ENCODE measurements around the gene CYP27A1.
A peak's percentile ranks its signal among the peaks of the same experiment; 100 is the strongest.
"Not testable (repeated sequence)": the region's sequence is repeated elsewhere in the genome, so short reads cannot be mapped to it uniquely, and the experiment has no call there.

The CYP27A1 gene

DNA sequence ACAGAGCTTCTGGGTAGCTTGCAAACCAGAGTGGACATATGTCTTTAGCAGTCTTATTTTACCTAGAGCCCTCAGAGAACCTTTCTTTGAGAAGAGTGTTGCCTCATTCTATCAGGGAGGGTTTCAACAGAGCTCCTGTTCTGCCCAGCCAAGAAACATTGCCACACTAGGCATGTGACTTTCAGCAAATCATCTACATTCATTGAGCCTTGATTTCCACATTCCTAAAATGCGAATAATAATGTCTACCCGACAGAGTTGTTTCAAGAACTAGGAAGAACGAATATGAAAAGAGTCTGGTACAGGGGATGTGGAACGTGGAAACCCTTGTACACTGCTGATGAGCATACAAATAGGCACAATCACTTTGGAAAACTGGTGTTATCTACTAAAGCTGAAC lies 57.5 kb downstream of the CYP27A1 start:
- DNase-seq (ENCODE audit: low spot score) = no peak
- TF ChIP-seq CTCF (conservative IDR thresholded peaks at IDR 0.05; ENCODE audit: low read depth) = no peak
- POLR2A ChIA-PET (ENCODE audit: low non-redundant PET) = interaction anchor here (1.0 kb wide), 1 partner anchor 180 kb away, joined by 3 read pairs; the partner anchor contains the start of genes BCS1L and ZNF142
- CTCF ChIA-PET = interaction anchor here (1.1 kb wide), 1 partner anchor 180 kb away, joined by 3 read pairs; no protein-coding TSS in a partner anchor
- no peak overlapping the region for H3K27ac ChIP-seq

DNA sequence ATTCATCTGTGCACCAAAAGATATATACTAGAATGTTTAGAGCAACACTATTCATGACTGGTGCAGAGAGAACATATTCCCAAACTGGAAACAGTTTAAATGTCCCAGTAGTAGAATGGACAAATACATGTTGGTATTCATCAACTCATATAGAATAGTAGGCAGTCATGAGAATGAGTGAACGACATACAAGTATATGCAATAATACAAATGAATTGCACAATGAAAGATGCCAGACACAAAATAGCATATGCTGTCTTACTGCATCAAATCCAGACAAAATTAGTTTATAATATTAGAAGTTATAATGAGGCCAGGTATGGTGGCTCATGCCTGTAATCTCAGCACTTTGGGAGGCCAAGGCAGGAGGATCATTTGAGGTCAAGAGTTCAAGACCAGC lies 57.9 kb downstream of the CYP27A1 start:
- no peak for DNase-seq (ENCODE audit: low spot score)
- H3K27ac ChIP-seq = no peak overlapping the region
- CTCF ChIA-PET = interaction anchor here (1.1 kb wide), 1 partner anchor 181 kb away, joined by 3 read pairs; no protein-coding TSS in a partner anchor
- POLR2A ChIA-PET (ENCODE audit: low non-redundant PET) = interaction anchor here (1.0 kb wide), 1 partner anchor 180 kb away, joined by 3 read pairs; the partner anchor contains the start of genes BCS1L and ZNF142
- no peak for TF ChIP-seq CTCF (conservative IDR thresholded peaks at IDR 0.05; ENCODE audit: low read depth)

GRCh38 chr2:218844334-218844733 lies 62.4 kb downstream of the CYP27A1 start:
- POLR2A ChIA-PET (ENCODE audit: low non-redundant PET); CTCF ChIA-PET; DNase-seq (ENCODE audit: low spot score); H3K27ac ChIP-seq: not testable (repeated sequence)

DNA sequence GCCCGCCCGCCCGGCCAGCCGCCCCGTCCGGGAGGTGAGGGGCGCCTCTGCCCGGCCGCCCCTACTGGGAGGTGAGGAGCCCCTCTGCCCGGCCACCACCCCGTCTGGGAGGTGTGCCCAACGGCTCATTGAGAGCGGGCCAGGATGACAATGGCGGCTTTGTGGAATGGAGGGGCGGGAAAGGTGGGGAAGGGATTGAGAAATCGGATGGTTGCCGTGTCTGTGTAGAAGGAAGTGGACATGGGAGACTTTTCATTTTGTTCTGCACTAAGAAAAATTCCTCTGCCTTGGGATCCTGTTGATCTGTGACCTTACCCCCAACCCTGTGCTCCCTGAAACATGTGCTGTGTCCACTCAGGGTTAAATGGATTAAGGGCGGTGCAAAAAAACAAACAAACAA lies 65.0 kb downstream of the CYP27A1 start:
- CTCF ChIA-PET = interaction anchor here (0.5 to 1.3 kb wide), 44 partner anchors 11 to 509 kb away, joined by 3 to 22 read pairs (median 5); partner anchors contain the start of genes BCS1L, RNF25, STK36 and ZNF142
- H3K27ac ChIP-seq; DNase-seq (ENCODE audit: low spot score); POLR2A ChIA-PET (ENCODE audit: low non-redundant PET): not testable (repeated sequence)

DNA sequence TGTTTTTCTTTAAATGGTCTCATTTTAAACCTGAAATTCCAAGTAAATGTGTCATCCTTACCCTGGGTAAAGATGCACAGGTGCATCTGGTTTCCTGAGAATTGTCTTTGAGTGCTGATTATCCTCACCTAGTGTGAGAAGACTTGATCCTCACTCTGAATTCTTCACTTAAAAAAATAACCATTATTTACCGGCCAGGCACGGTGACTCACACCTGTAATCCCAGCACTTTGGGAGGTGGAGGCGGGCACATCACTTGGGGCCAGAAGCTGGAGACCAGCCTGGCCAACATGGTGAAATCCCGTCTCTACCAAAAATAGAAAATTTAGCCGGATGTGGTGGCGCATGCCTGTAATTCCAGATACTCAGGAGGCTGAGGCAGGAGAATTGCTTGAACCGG lies 67.8 kb downstream of the CYP27A1 start:
- no peak overlapping the region; the same call in 1 of the 2 replicates for H3K27ac ChIP-seq
- POLR2A ChIA-PET (ENCODE audit: low non-redundant PET) = no interaction called here
- peak; percentile 68 for DNase-seq (ENCODE audit: low spot score)
- CTCF ChIA-PET = interaction anchor here (1.2 kb wide), 1 partner anchor 99 kb away, joined by 4 read pairs; no protein-coding TSS in a partner anchor
- no peak for TF ChIP-seq CTCF (conservative IDR thresholded peaks at IDR 0.05; ENCODE audit: low read depth)

DNA sequence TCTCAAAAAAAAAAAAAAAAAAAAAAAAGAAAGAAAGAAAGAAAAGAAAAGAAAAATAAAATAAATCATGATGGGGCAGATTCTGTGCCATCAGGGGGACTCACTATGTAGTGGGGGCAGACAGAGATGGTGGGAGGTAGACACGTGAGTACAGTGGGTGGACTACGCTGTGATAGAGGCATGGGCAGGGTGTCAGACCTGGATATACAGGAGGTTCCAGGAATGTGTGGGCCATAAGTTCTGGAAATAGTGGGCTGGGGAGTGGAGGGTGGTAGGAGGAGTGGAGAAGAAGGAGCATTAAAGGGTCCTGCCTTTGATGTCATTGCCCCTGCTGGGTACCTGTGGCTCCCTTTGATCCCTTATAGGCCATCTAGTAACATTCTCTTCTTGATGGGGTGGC lies 68.8 kb downstream of the CYP27A1 start:
- no peak for TF ChIP-seq CTCF (conservative IDR thresholded peaks at IDR 0.05; ENCODE audit: low read depth)
- no peak overlapping the region for H3K27ac ChIP-seq
- CTCF ChIA-PET = interaction anchor here (0.6 to 3.8 kb wide), 2 partner anchors 47 to 248 kb away, joined by 3 to 21 read pairs; no protein-coding TSS in a partner anchor

GRCh38 chr2:218851286-218851685 lies 69.3 kb downstream of the CYP27A1 start:
- TF ChIP-seq CTCF (conservative IDR thresholded peaks at IDR 0.05; ENCODE audit: low read depth) = no peak

More for the DNA sequence above, 68.8 kb downstream of the CYP27A1 start:
- DNase-seq (ENCODE audit: low spot score) = no peak
- POLR2A ChIA-PET (ENCODE audit: low non-redundant PET) = no interaction called here

More at GRCh38 chr2:218851286-218851685, 69.3 kb downstream of the CYP27A1 start:
- no peak for DNase-seq (ENCODE audit: low spot score)
- H3K27ac ChIP-seq = no peak overlapping the region
- POLR2A ChIA-PET (ENCODE audit: low non-redundant PET) = no interaction called here
- CTCF ChIA-PET = interaction anchor here (3.8 kb wide), 1 partner anchor 47 kb away, joined by 21 read pairs; no protein-coding TSS in a partner anchor
